CD4-positive, alpha-beta T cell treated with Interleukin-2 at 100 ng/mL for 4 hours (primary cell): ENCODE results near the gene CYP27A1.

Experiments used
- DNase-seq: peaks from one replicate; pipeline ENCODE4 v3.0.0-alpha.2; 2020; ENCODE audit warnings: low spot score

Gene CYP27A1

DNA sequence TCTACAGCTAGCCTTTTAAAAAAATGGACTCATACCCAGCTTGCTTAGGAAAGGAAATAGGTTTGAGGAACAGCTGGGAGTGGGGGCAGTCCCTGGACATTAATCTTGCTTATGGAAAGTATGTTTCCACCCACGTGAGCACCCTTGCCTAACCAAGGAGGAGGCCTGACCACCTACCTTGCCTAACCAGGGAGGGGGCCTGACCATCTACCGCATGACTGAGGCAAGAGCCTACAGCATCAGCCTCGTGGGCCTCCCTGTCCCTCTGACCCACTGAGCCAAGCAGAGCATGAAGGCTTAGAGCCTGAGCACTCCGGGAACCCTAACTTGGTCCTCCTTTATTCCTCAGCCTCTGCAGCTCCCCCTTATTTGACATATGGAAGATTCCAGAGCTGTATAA is 29.4 kb downstream of the CYP27A1 start:
- no peak for DNase-seq

GRCh38 chr2:218812096-218812815 is 30.3 kb downstream of the CYP27A1 start:
- no peak for DNase-seq

DNA sequence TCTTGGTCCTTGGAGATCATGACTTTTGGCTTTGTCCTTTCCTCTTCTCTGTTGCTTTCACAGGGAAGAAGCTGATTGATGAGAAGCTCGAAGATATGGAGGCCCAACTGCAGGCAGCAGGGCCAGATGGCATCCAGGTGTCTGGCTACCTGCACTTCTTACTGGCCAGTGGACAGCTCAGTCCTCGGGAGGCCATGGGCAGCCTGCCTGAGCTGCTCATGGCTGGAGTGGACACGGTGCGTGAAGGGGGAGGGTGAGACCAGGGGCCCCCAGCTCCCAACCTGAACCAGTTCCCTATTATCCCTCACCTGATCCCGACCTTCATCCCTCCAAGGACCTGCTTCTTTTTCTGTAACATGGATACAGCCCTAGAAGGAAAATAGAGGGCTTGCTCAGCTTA is 30.9 kb downstream of the CYP27A1 start:
- no peak for DNase-seq

- no peak for DNase-seq
Observed at GRCh38 chr2:218813771-218814460, 32.0 kb downstream of the CYP27A1 start.

DNA sequence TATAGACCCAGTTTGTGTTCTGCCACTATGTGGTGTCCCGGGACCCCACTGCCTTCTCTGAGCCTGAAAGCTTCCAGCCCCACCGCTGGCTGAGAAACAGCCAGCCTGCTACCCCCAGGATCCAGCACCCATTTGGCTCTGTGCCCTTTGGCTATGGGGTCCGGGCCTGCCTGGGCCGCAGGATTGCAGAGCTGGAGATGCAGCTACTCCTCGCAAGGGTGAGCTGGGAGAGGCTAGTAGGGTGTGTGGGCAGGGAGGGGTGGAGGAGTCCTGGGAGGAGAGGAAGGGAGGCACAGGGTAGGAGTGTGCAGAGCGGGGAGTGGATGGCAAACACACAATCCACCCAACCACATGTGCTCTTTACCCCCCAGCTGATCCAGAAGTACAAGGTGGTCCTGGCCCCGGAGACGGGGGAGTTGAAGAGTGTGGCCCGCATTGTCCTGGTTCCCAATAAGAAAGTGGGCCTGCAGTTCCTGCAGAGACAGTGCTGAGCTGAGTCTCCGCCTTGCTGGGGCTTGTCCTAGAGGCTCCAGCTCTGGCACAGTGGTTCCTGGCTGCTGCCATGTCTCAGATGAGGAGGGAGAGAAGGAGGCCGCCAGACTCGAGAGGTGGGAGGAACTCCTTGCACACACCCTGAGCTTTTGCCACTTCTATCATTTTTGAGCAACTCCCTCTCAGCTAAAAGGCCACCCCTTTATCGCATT is 32.7 kb downstream of the CYP27A1 start:
- DNase-seq = no peak

DNA sequence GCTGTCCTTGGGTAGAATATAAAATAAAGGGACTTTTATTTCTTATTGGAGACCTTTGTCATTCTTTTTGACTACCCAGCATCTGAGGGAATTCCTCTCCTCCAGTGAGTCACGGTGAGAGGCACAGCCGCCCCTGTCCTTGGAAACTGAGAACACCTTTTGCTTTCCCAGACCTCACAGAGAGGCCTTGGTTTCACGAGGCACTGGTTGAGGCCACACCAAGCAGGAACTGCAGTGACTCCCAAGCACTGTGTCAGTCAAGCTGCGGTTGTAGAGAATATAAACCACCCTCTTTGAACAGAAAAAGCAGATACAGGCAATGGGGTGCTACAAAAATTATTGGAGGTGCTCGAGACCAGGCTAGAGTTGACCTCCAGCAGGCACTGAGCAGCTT is 33.3 kb downstream of the CYP27A1 start:
- DNase-seq = no peak

DNA sequence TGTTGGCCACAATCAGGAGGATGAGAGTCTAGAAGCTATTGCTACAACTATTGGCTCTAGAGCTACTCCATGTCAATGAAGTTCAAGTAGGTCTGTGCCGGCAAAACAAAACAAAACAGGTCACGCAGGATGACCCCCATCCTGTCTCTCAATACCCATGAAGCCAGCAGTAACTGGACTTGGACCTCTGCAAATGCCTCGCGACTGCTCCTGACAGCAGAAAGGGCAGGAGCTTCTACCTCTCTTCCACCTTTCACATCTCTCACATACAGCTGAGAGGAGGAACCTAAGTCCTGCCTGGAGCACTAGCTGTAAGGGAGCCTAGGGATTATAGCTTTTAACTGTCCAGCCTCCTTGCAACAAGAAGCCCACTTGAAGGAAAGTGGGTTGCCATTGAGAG is 33.7 kb downstream of the CYP27A1 start:
- no peak for DNase-seq

DNA sequence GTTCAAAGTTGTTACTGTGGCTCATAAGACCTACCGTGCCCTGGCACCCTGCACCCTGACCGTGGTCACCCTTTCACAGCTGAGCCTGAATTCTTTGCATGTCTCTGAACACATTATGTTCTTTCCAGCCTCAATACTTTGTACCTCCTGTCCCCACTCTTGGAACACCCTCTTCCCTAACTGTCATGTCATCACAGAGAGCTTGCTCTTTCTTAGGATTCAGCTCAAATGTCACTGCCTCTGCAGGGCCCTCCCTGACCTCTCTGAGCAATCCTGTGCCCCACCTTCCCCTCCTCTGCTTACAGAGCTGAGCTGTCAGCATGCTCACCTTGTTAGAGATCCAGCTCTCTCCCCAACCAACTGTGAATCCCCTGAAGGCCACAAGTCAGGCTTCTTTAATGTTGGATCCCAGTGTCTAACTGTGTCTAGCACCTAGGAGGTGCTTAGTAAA is 34.6 kb downstream of the CYP27A1 start:
- DNase-seq = no peak

DNA sequence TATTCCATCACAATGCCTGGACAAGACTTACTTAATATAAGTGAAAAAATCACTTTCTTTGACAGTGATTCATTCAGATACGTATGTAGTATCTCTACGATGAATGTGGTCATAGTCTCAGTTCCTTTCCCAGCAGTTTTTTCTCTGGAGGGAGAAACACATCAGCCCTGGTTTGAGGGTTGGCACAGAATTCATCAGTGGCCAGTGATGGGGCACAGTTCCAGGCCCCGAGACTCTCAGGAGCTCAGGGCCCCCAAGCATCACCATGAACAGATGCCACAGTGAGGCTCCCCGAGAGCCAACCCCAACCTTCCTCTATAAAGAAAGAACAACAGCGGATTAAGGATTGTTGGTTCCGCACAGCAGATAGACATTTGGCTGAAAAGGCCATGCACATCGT is 37.1 kb downstream of the CYP27A1 start:
- DNase-seq = no peak

- no peak for DNase-seq
Observed at GRCh38 chr2:218820746-218821369, 38.9 kb downstream of the CYP27A1 start.

DNA sequence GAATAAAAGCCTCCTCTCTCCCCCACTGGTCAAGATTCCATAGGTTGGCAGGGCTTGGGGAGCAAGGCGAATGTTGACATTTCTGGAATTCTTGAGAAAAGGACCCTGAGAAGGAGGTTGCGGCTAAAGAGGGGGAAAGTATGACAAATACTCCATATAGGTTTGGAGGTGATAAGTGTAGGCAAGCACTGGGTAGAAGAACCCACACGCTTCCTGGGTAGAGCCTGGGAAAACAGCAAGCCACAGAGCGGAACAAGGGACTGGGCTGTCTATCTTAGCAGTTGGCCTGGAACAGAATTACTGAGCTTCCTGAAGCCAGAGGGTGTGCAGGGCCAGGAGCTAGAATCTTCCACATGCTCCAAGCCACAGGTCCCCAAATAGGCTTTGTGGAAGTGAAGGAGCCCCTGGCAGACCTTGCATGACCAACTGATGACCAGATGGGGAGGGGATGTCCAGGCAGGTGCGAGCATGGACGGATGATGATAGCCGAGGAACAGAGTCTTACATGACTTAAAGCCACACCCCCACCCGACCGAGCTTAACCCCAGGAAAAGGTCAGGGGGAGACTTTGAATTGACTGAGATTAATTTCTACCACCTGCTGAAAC is 39.8 kb downstream of the CYP27A1 start:
- no peak for DNase-seq

DNA sequence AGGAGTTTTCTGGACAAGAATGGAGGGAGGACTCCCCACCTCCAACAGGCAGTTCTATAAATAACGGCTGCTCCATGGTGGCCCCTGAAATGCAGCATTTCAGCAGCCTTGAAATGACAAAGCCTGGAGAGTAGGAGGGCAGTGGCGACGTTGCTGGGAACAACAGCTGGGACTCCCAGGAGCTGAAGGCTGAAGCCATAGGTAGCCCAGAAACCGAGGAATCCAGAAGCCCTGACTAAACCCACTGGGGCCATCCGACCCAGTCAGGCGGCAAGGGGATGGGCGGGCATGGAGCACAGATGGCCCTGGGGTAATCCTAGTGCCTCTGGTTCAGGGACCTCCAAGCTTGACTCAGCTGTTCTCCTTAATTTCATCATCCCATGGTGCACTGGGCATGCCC is 40.7 kb downstream of the CYP27A1 start:
- no peak for DNase-seq

DNA sequence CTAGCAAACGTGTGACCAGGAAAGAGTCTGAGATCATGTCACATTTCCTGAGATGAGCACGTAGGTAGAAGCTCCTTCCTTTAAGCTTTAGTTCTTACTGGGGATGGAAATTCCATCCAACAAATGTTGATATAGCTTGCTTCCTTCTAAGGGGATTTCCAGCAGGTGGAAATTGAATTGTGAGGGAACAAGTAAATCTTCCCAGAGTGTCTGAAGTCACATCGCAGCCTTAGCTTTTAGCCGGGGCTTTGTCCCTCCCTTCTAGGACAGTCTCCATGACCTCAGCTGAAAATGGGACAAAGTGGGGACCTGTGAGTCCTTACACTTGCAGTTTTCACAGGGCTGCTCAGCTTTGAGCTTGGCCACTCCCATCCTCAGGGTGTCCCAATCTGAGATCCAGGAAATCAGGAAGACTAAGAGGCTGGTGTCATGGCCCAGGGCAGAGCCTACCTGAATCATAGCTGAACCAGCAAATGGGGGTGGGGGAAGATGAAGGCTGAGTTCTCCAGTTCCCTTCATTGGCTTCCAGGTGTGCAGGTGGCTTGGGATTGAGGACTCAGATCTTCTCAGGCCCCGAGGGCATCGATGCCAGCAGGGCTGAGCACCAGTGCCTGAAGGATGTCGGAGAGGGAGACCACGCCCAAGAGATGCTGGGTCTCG is 41.4 kb downstream of the CYP27A1 start:
- DNase-seq = no peak

GRCh38 chr2:218824004-218824403 is 42.1 kb downstream of the CYP27A1 start:
- DNase-seq = no peak

DNA sequence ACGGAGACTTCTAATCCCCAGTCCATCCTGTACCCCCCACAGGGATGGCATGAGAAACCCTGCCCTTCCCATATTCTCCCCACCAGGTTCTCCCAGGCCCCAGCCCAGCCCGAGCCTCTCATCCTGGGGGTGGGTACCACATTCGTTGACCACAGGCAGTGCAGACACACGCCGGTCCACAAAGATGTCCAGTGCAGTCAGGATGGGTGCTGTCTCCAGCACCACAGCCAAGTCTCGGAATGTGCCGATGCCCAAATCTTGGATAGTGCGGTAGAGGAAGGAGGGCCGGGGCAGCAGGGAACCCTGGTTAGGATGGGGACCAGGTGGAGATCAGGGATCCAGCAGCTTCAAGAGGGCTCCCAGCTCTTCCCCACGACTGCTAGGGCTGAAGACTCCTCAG is 44.8 kb downstream of the CYP27A1 start:
- no peak for DNase-seq

GRCh38 chr2:218827701-218828476 is 45.9 kb downstream of the CYP27A1 start:
- no peak for DNase-seq

- DNase-seq = no peak
Observed at GRCh38 chr2:218828477-218828778, 46.5 kb downstream of the CYP27A1 start.

- no peak for DNase-seq
Observed at GRCh38 chr2:218829868-218830451, 48.0 kb downstream of the CYP27A1 start.

DNA sequence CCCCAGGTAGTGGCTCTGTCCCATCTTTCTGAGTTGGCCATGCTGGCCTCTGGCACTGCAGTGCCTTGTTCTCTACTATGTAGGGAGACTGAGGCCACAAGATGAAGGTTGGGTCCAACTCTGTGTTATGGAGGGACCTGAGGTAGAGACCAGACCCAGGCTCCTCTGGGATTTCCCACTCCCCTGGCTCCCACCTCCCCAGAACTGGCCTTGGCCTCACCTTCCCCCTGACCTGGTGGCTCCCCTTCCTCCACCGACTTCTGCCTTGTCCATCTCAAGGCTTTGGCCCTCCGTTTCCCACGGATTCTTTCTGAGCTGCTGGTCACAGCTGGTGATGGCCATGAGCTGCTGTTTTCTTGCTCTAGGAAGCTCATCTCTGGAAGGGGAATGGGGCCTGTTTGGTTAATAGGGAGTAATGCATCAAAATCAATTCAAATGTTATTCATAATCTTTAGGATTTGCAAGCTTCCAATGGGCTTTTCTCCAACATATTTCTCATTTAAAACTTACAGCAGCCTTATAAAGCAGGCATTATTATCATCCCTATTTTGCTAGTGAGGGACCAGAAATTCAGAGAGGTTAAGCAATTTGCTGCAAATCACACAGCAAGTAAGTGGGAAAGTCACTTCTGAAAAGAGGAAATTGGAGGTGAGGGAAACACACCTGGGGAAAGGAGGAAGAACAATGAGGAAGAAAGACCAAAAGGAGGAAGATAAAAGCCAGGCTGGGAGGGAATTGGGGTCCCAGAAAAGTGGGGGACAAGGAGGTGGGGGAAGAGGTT is 48.8 kb downstream of the CYP27A1 start:
- no peak for DNase-seq
